HEK293 (cell line): ENCODE measurements around the gene RTKN.

Source experiments
- ZNF114 ChIP-seq: fragments of 450-650 bp; formaldehyde crosslinking; IDR thresholded peaks from 2 replicates; pipeline ENCODE4 v1.5.0; 2017; ENCODE audit warnings: missing biosample characterization, missing genetic modification characterization
- ZNF24 ChIP-seq: fragments of 450-650 bp; formaldehyde crosslinking; IDR thresholded peaks from 2 replicates; pipeline ENCODE4 v1.5.1; 2016; ENCODE audit warnings: missing biosample characterization, missing genetic modification characterization
- ZNF274 ChIP-seq, 2 experiments: fragments of 200-500 bp in 1 of 2; fragments of 450-650 bp in 1 of 2; sonication (Bioruptor generic) in 1 of 2; formaldehyde crosslinking in 1 of 2; IDR thresholded peaks; 2 replicates each; pipeline versions ENCODE4 v1.5.1 to v1.6.1; 2014 to 2016; ENCODE audit warnings: borderline replicate concordance in 1 of 2, inconsistent platforms in 1 of 2, low read length in 1 of 2, missing biosample characterization in 1 of 2, missing genetic modification characterization in 1 of 2
- ZNF311 ChIP-seq: fragments of 450-650 bp; formaldehyde crosslinking; IDR thresholded peaks from 2 replicates; pipeline ENCODE4 v1.5.1; 2017; ENCODE audit warnings: missing biosample characterization, missing genetic modification characterization, borderline replicate concordance
- ZNF76 ChIP-seq: fragments of 450-650 bp; formaldehyde crosslinking; IDR thresholded peaks from 2 replicates; pipeline ENCODE4; 2016; ENCODE audit warnings: low read depth, missing biosample characterization, missing genetic modification characterization, borderline replicate concordance
- TF ChIP-seq, protein P1 (sequence below): fragments of 450-650 bp; formaldehyde crosslinking; IDR thresholded peaks from 2 replicates; pipeline ENCODE4 v1.5.1; 2016; ENCODE audit warnings: missing biosample characterization, missing genetic modification characterization

DNA sequence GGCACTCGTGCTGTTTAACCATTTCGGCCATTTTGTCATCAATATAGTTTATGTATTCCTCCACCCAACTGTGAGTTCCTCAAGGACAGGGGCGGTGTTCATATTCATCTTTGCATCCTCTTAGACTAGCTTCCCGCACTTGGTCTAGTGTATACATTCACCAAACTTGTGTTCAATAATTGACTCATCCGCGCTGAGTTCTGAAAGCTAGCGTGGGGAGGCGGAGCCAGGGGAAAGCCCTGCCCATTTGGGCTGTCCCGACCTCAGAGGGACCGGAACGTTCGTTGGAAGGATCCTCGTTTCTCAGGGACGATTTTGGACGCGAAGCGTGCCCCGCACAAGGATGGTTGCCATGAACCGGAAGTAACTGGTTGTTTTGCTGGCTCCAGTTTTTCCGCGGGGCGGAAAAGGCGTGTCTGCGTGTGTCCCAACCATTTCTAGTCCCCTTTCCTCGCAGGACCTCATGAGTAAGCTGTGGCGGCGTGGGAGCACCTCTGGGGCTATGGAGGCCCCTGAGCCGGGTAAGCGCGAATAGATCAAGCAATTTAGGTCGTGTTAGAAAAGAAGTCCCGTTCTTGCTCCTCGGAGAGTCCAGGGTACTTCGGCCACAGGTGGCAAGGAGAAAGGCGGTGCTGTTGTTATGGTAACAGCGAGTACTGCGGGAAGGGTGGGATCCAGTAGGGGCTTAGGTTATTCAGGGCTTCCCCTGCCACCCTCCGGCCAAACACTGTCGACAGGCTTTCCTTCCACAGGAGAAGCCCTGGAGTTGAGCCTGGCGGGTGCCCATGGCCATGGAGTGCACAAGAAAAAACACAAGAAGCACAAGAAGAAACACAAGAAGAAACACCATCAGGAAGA is 13.1 kb upstream of the RTKN start, which contains the start of gene INO80B:
- TF ChIP-seq, protein P1, sequence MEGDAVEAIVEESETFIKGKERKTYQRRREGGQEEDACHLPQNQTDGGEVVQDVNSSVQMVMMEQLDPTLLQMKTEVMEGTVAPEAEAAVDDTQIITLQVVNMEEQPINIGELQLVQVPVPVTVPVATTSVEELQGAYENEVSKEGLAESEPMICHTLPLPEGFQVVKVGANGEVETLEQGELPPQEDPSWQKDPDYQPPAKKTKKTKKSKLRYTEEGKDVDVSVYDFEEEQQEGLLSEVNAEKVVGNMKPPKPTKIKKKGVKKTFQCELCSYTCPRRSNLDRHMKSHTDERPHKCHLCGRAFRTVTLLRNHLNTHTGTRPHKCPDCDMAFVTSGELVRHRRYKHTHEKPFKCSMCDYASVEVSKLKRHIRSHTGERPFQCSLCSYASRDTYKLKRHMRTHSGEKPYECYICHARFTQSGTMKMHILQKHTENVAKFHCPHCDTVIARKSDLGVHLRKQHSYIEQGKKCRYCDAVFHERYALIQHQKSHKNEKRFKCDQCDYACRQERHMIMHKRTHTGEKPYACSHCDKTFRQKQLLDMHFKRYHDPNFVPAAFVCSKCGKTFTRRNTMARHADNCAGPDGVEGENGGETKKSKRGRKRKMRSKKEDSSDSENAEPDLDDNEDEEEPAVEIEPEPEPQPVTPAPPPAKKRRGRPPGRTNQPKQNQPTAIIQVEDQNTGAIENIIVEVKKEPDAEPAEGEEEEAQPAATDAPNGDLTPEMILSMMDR (tag by site-specific recombination), result 0 out of 2 replicates have a peak, but pooled peaks have one; percentile 52
- TF ChIP-seq ZNF76 (tag by site-specific recombination) (peak; percentile 91), ZNF274 (IDR thresholded peaks at IDR 0.05; ENCODE audit: low read length) (no peak), ZNF274 (tag by site-specific recombination; IDR thresholded peaks at IDR 0.05; ENCODE audit: borderline replicate concordance) (no peak), ZNF24 (tag by site-specific recombination) (peak; percentile 94), ZNF311 (tag by site-specific recombination) (no peak), ZNF114 (tag by site-specific recombination) (no peak)
